Activated CD4-positive, alpha-beta T cell treated with anti-CD3 and anti-CD28 coated beads, Interleukin-2, amount 10 ng/mL, durations not matched to agents 24 days and 14 days (primary cell): ENCODE results near the gene MACROD2. TPM values are rescaled to one million over a fixed set of nuclear protein-coding genes. Genes with fewer than 3 reads are reported as not detected.

Experiments used
- DNase-seq: peaks from one replicate; pipeline ENCODE4 v3.0.0; 2022
- H3K27ac Mint-ChIP-seq: one replicate; pipeline ENCODE4 v1.8.0; 2022; ENCODE audit warnings: mild to moderate bottlenecking, mixed read lengths
- H3K27me3 Mint-ChIP-seq: one replicate; pipeline ENCODE4 v1.8.0; 2022; ENCODE audit warnings: mixed read lengths
- H3K36me3 Mint-ChIP-seq: one replicate; pipeline ENCODE4 v1.8.0; 2022; ENCODE audit warnings: low read depth, mild to moderate bottlenecking, mixed read lengths
- H3K4me1 Mint-ChIP-seq: one replicate; pipeline ENCODE4 v1.8.0; 2021; ENCODE audit warnings: mixed read lengths
- H3K4me3 Mint-ChIP-seq: one replicate; pipeline ENCODE4 v1.8.0; 2022; ENCODE audit warnings: mild to moderate bottlenecking, moderate library complexity, mixed read lengths
- H3K9me3 Mint-ChIP-seq: one replicate; pipeline ENCODE4 v1.8.0; 2021; ENCODE audit warnings: mixed read lengths
- intact Hi-C: fragments of 100-400 bp; cut with micrococcal nuclease; formaldehyde crosslinking; loops from one replicate; pipeline ENCODE4 v1.15.1; 2023
- total RNA-seq: library from RNA; stranded (reverse); gene quantifications from 2 replicates; pipeline ENCODE4 v1.2.3, GENCODE V29; 2022

The MACROD2 gene
- total RNA-seq, 1 donor from 2014 or later: not detected

- H3K4me1 Mint-ChIP-seq: no peaks in the 10 kb centered on the region
- DNase-seq: no peak
- no peaks in the 10 kb centered on the region for H3K27me3 Mint-ChIP-seq
- H3K4me3 Mint-ChIP-seq: no peak overlapping the region
- H3K9me3 Mint-ChIP-seq: peaks cover 8% of the 10 kb centered on the region
- no peak overlapping the region for H3K27ac Mint-ChIP-seq
- H3K36me3 Mint-ChIP-seq: no peaks in the 10 kb centered on the region
- intact Hi-C loops: no loop called here
Measured at GRCh38 chr20:15919118-15919517, 1923.8 kb downstream of the MACROD2 start.

GRCh38 chr20:15921930-15922329 lies 1926.6 kb downstream of the MACROD2 start:
- H3K4me3 Mint-ChIP-seq: no peak overlapping the region
- peaks cover 5% of the 10 kb centered on the region for H3K9me3 Mint-ChIP-seq
- H3K27me3 Mint-ChIP-seq: no peaks in the 10 kb centered on the region
- H3K36me3 Mint-ChIP-seq: no peaks in the 10 kb centered on the region
- H3K27ac Mint-ChIP-seq: no peak overlapping the region
- no peaks in the 10 kb centered on the region for H3K4me1 Mint-ChIP-seq
- intact Hi-C loops: no loop called here
- DNase-seq: no peak

- intact Hi-C loops: no loop called here
- H3K27ac Mint-ChIP-seq: no peak overlapping the region
- no peak overlapping the region for H3K4me3 Mint-ChIP-seq
- H3K27me3 Mint-ChIP-seq: no peaks in the 10 kb centered on the region
- no peak for DNase-seq
- H3K9me3 Mint-ChIP-seq: peaks cover 5% of the 10 kb centered on the region
- no peaks in the 10 kb centered on the region for H3K36me3 Mint-ChIP-seq
- H3K4me1 Mint-ChIP-seq: no peaks in the 10 kb centered on the region
Measured at GRCh38 chr20:15922556-15922955, 1927.2 kb downstream of the MACROD2 start.

GRCh38 chr20:15923030-15923776 lies 1927.9 kb downstream of the MACROD2 start:
- intact Hi-C loops: no loop called here
- Mint-ChIP-seq H3K36me3 (no peaks in the 10 kb centered on the region), H3K4me3 (no peak overlapping the region), H3K27ac (no peak overlapping the region), H3K27me3 (no peaks in the 10 kb centered on the region), H3K4me1 (no peaks in the 10 kb centered on the region), H3K9me3 (peaks cover 5% of the 10 kb centered on the region)
- no peak for DNase-seq

- H3K4me3 Mint-ChIP-seq: no peak overlapping the region
- intact Hi-C loops: no loop called here
Measured at GRCh38 chr20:15924556-15924955, 1929.2 kb downstream of the MACROD2 start.

GRCh38 chr20:15925376-15925775 lies 1930.1 kb downstream of the MACROD2 start:
- H3K27ac Mint-ChIP-seq: no peak overlapping the region
- DNase-seq: no peak
- peaks cover 5% of the 10 kb centered on the region for H3K9me3 Mint-ChIP-seq
- no peaks in the 10 kb centered on the region for H3K27me3 Mint-ChIP-seq
- no peaks in the 10 kb centered on the region for H3K36me3 Mint-ChIP-seq
- H3K4me1 Mint-ChIP-seq: no peaks in the 10 kb centered on the region
- intact Hi-C loops: no loop called here
- no peak overlapping the region for H3K4me3 Mint-ChIP-seq

More at GRCh38 chr20:15924556-15924955, 1929.2 kb downstream of the MACROD2 start:
- Mint-ChIP-seq H3K36me3 (no peaks in the 10 kb centered on the region), H3K4me1 (no peaks in the 10 kb centered on the region), H3K9me3 (peaks cover 5% of the 10 kb centered on the region), H3K27ac (no peak overlapping the region), H3K27me3 (no peaks in the 10 kb centered on the region)
- no peak for DNase-seq

GRCh38 chr20:15927893-15928650 lies 1932.8 kb downstream of the MACROD2 start:
- no peak overlapping the region for H3K4me3 Mint-ChIP-seq
- no peaks in the 10 kb centered on the region for H3K27me3 Mint-ChIP-seq
- intact Hi-C loops: no loop called here
- H3K9me3 Mint-ChIP-seq: no peaks in the 10 kb centered on the region
- no peak for DNase-seq
- no peaks in the 10 kb centered on the region for H3K4me1 Mint-ChIP-seq
- H3K36me3 Mint-ChIP-seq: no peaks in the 10 kb centered on the region
- H3K27ac Mint-ChIP-seq: no peak overlapping the region

GRCh38 chr20:15928946-15929345 lies 1933.6 kb downstream of the MACROD2 start:
- H3K36me3 Mint-ChIP-seq: no peaks in the 10 kb centered on the region
- H3K9me3 Mint-ChIP-seq: no peaks in the 10 kb centered on the region

GRCh38 chr20:15930311-15931305 lies 1935.3 kb downstream of the MACROD2 start:
- Mint-ChIP-seq H3K4me3 (no peak overlapping the region), H3K27ac (no peak overlapping the region), H3K27me3 (no peaks in the 10 kb centered on the region), H3K36me3 (no peaks in the 10 kb centered on the region), H3K4me1 (no peaks in the 10 kb centered on the region), H3K9me3 (no peaks in the 10 kb centered on the region)
- intact Hi-C loops: no loop called here
- DNase-seq: no peak

More at GRCh38 chr20:15928946-15929345, 1933.6 kb downstream of the MACROD2 start:
- H3K27ac Mint-ChIP-seq: no peak overlapping the region
- no peaks in the 10 kb centered on the region for H3K4me1 Mint-ChIP-seq
- intact Hi-C loops: no loop called here
- no peaks in the 10 kb centered on the region for H3K27me3 Mint-ChIP-seq
- DNase-seq: no peak
- no peak overlapping the region for H3K4me3 Mint-ChIP-seq

- Mint-ChIP-seq H3K9me3 (no peaks in the 10 kb centered on the region), H3K4me3 (no peak overlapping the region), H3K27me3 (no peaks in the 10 kb centered on the region), H3K27ac (no peak overlapping the region), H3K36me3 (no peaks in the 10 kb centered on the region), H3K4me1 (no peaks in the 10 kb centered on the region)
- intact Hi-C loops: no loop called here
- DNase-seq: no peak
Measured at GRCh38 chr20:15931897-15932296, 1936.6 kb downstream of the MACROD2 start.

- DNase-seq: no peak
- H3K27ac Mint-ChIP-seq: no peak overlapping the region
- H3K4me3 Mint-ChIP-seq: no peak overlapping the region
- H3K4me1 Mint-ChIP-seq: no peaks in the 10 kb centered on the region
- H3K27me3 Mint-ChIP-seq: no peaks in the 10 kb centered on the region
- no peaks in the 10 kb centered on the region for H3K9me3 Mint-ChIP-seq
- intact Hi-C loops: no loop called here
- H3K36me3 Mint-ChIP-seq: no peaks in the 10 kb centered on the region
Measured at GRCh38 chr20:15937179-15937578, 1941.9 kb downstream of the MACROD2 start.

GRCh38 chr20:15938847-15939246 lies 1943.5 kb downstream of the MACROD2 start:
- intact Hi-C loops: no loop called here
- no peak overlapping the region for H3K27ac Mint-ChIP-seq

GRCh38 chr20:15940127-15940526 lies 1944.8 kb downstream of the MACROD2 start:
- H3K27ac Mint-ChIP-seq: no peak overlapping the region
- no peak for DNase-seq
- H3K36me3 Mint-ChIP-seq: no peaks in the 10 kb centered on the region
- H3K9me3 Mint-ChIP-seq: no peaks in the 10 kb centered on the region
- H3K4me3 Mint-ChIP-seq: no peak overlapping the region
- intact Hi-C loops: no loop called here
- H3K4me1 Mint-ChIP-seq: no peaks in the 10 kb centered on the region
- no peaks in the 10 kb centered on the region for H3K27me3 Mint-ChIP-seq

More at GRCh38 chr20:15938847-15939246, 1943.5 kb downstream of the MACROD2 start:
- DNase-seq: no peak
- no peaks in the 10 kb centered on the region for H3K36me3 Mint-ChIP-seq
- H3K9me3 Mint-ChIP-seq: no peaks in the 10 kb centered on the region
- no peaks in the 10 kb centered on the region for H3K4me1 Mint-ChIP-seq
- no peaks in the 10 kb centered on the region for H3K27me3 Mint-ChIP-seq
- no peak overlapping the region for H3K4me3 Mint-ChIP-seq
